Activated CD8-positive, alpha-beta memory T cell treated with anti-CD3 and anti-CD28 coated beads, Interleukin-2, amount 50 U/mL, for 48 hours (primary cell): ENCODE data around the gene PI4KB.

Source experiments
- DNase-seq: peaks from one replicate; pipeline ENCODE4 v3.0.0-alpha.2; 2020

PI4KB gene

DNA sequence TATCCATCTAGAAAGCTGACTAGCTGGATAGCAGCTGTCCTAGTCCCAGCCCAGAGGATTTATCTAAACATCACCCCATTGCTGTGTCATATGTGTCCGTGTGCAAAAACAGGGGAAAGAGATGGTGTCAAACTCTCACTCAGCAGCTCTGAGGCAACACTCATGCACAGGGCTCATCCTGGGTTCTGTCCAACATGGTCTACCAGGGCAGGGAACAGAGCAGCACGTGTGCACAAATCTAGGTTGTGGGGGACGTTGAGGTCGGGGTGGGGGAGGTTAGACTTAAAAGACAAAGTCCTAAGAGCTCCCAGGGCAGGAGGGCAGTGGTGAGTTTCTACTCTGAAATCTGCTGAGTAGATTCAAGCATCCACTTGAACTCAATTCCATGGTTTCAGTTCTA lies 16.2 kb downstream of the PI4KB start:
- no peak for DNase-seq

DNA sequence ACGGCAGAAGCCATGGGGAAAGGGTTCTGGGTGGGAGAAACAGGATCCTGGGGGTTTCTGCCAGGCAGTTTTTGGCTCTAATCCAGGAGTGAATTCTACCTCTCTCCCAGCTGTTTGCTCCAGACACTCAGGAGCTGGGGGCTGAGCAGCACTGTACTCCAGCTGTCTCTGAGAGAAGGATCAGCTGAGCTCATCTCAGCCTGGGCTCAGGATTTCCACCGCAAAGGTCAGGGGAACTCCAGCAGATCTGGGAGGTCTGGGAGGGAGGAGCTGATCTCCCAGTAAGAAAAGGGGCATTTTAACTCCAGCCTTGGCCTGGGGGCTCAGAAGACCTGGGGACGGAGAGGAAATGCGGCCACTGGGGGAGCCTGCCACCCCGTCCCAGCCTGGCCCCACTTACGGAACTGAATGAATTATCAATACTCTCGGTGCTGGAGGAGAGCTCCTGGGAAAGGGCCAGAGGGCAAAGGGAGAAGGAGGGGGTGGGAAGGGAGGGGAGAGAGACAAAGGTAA lies 17.3 kb downstream of the PI4KB start:
- DNase-seq: no peak

DNA sequence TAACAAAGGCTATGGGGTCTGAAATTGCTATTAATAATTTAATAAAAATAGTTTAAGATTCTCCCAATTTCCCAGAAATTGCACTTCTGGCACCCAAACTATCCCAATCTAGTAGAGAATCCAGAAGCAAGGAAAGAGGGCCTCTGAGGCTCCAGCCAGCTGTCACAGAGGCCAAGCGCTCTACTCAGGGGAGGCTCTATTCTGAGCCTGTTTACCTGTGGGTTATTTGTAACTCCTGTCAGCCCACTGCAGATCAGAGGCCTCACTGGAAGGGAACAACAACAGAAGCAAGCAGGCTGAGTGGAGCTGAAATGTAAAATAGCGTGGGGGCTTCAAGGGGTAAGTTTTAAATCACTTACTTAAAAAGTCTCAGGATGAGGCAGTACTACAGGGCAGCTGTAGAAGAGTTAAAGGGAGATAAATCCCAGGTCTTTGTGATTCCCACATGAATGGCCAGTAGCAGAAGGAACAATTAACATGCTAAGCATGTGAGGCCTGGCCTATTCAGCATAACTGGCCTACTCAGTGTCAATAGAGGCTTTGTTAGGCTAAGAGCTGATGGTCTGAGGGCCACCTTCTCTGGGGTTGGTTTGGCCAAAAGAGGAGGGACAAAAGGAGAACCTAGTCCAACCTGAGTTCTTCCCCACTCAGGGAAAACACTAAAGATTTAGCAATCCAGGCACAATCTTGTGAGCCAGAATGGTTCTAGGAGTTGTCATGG lies 32.3 kb downstream of the PI4KB start:
- no peak for DNase-seq

DNA sequence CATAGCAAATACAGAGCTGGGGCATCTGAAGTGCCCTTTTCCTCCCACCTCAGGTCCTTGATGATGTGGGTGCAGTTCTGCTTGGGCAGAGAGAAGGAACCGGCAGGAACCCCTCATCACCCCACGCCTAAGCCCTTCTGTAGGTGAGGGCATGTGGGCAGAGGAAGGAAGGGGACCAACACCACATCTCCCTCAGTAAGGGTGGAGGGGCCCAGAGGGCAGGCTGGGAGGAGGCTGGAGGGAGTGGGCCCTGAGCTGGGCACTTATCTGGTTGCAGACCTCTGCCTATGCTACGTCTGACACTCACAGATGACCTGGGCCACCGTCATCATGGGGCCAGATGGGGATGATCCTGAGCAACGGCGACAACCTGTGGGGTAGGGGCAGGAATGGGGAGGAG lies 34.1 kb downstream of the PI4KB start:
- no peak for DNase-seq

DNA sequence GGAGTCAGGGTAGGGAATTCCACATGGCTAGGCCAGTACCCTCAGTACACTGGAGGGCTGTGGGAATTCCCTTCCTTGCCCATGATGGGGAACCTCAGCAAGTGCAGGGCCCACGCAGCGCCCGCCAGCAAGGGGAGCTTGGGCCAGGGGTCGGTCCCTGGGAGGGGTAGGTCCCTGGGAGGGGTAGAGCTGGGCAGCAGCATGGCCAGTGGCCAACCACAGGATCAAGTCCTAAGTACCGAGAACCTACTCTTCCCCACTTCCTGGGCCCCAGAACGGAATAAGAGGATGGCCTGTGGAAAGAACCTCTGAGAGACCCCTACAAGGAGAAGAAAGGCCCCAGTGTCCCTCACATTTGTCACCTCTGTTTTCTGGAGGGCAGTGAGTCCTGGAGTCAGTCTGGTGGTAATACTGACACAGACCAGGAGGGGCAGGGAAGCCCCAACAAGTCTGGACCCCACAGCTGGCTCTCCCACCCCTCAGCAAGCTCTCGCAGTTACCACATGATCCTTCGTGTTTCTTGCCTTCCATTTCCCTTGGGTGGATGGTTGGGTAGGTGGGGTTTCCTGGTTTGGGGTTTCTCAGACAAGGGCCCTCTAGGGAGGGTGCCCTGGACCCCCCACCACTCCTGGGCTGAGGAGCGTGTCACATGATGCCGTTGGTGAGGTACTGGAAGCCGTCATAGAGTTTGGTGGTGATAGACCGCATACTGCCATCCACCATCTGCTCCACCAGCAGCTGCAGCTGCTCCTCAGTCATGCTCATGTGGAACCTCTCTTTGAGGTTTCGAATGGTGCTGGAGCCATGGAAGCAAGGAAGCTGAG lies 34.8 kb downstream of the PI4KB start:
- no peak for DNase-seq

DNA sequence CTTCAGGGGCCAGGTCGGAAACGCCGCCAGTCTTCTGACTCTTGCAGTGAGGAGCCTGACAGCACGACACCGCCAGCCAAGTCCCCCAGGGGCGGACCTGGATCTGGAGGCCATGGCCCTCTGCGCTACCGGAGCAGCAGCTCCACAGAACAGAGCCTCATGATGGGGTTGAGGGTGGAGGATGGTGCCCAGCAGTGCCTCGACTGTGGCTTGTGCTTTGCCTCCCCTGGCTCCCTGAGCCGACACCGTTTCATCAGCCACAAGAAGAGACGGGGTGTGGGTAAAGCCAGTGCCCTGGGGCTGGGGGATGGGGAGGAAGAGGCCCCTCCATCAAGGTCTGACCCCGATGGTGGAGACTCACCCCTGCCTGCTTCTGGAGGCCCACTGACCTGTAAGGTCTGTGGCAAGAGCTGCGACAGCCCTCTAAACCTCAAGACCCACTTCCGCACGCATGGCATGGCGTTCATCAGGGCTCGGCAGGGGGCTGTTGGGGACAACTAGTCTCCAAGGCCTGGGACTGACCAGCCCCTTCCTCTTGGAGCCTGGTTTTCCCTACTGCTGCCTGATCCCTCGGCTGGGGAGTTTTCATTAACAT lies 36.4 kb downstream of the PI4KB start:
- DNase-seq: no peak

DNA sequence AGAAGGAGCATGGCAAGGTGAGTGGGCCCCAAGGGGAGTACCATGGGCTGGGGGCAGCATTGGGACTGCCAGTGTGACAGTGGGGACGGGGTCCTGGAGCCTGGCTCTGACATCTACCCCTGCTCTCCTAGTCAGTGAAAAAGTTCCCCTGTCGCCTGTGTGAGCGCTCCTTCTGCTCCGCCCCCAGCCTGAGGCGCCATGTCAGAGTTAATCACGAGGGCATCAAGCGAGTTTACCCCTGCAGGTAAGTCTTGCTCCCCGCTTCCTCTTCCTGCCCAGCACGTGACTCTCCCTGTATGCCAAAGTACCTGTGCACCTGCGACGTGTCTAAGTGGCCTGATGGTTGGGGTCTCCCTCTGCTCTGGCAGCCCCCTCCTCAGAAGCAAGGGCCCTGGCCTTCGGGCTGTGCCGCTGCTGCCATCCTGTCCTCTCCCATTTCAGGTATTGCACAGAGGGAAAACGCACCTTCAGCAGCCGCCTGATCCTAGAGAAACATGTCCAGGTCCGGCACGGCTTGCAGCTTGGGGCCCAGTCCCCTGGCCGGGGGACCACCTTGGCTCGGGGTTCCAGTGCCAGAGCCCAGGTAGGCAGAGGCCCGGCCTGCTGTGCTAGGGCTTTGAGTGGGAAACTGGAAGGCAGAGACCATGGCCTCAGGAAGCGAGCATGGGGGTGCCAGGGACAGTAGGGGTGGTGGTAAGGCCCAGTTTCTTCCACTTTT lies 37.1 kb downstream of the PI4KB start:
- DNase-seq: no peak

DNA sequence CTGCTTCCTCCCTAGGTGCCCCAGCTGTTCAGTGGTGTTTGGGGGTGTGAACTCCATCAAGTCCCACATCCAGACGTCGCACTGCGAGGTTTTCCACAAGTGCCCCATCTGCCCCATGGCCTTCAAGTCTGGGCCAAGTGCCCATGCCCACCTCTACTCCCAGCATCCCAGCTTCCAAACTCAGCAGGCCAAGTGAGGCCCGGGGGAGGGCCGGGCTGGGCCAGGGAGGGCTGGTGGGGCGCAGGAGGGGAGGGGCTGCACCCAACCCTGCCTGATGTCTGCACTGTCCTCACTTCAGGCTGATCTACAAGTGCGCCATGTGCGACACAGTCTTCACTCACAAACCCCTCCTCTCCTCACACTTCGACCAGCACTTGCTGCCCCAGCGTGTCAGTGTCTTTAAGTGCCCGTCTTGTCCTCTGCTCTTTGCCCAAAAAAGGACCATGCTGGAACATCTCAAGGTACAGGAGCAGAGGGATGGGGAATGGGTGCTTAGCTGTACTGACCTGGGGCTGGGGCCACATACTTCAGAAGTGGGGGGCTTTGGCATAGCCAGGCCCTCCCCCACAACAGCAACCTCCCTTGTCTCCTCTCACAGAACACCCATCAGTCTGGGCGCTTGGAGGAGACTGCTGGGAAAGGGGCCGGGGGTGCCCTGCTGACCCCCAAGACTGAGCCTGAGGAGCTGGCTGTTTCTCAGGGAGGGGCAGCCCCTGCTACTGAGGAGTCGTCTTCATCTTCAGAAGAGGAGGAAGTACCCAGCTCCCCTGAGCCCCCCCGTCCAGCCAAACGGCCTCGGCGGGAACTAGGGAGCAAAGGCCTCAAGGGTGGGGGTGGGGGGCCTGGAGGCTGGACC lies 37.9 kb downstream of the PI4KB start:
- DNase-seq: no peak

DNA sequence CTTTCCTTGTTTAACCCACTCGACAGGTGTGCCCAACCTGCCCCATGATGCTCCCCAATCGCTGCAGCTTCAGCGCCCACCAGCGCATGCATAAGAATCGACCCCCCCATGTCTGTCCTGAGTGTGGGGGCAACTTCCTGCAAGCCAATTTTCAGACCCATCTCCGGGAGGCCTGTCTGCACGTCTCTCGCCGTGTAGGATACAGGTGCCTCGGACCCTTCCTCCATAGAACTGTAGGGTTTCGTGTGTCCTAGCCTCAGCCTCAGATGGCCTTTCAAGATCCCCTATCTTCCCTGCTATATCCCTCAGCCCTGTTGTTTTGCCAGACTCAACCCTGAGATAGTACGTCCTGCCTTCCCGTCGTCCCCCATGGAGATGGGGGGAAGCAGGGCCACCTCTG lies 38.7 kb downstream of the PI4KB start:
- DNase-seq: no peak

DNA sequence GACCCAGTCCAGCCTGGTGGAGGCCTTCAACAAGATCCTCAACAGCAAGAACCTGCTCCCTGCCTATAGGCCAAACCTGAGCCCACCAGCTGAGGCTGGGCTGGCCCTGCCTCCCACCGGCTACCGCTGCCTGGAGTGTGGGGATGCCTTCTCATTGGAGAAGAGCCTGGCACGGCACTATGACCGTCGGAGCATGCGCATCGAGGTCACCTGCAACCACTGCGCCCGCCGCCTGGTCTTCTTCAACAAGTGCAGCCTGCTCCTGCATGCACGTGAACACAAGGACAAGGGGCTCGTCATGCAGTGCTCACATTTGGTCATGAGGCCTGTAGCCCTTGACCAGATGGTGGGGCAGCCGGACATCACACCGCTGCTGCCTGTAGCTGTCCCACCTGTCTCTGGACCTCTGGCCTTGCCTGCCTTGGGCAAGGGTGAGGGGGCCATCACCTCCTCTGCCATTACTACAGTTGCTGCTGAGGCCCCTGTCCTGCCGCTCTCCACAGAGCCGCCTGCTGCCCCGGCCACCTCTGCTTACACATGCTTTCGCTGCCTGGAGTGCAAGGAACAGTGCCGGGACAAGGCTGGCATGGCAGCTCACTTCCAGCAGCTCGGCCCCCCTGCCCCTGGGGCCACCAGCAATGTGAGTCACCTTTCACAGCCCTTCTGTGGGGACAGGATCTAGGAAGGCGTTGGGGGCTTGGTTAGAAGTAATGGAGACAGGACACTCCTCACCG lies 39.3 kb downstream of the PI4KB start:
- no peak for DNase-seq

DNA sequence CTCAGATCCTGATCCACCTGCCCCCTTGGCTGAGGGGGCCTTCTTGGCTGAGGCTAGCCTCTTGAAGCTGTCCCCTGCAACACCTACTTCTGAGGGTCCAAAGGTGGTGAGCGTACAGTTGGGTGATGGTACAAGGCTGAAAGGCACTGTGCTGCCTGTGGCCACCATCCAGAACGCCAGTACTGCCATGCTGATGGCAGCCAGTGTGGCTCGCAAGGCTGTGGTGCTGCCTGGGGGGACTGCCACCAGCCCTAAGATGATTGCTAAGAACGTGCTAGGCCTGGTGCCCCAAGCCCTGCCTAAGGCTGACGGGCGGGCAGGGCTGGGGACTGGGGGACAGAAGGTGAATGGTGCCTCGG lies 39.9 kb downstream of the PI4KB start:
- DNase-seq: no peak

DNA sequence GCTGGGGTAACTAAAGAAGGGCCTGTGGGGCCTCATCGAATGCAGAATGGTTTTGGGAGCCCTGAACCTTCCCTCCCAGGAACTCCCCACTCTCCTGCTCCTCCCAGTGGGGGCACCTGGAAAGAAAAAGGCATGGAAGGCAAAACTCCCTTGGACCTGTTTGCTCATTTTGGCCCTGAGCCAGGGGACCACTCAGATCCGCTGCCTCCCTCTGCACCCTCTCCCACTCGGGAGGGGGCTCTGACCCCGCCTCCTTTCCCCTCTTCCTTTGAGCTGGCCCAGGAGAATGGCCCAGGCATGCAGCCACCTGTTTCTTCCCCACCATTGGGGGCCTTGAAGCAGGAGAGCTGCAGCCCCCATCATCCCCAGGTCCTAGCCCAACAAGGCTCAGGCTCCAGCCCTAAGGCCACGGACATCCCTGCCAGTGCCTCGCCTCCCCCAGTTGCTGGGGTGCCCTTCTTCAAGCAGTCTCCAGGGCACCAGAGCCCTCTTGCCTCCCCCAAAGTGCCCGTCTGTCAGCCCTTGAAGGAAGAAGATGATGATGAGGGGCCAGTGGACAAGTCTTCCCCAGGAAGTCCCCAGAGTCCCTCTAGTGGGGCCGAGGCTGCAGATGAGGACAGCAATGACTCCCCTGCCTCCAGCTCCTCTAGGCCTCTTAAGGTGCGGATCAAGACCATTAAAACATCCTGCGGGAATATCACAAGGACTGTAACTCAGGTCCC lies 40.4 kb downstream of the PI4KB start:
- no peak for DNase-seq

DNA sequence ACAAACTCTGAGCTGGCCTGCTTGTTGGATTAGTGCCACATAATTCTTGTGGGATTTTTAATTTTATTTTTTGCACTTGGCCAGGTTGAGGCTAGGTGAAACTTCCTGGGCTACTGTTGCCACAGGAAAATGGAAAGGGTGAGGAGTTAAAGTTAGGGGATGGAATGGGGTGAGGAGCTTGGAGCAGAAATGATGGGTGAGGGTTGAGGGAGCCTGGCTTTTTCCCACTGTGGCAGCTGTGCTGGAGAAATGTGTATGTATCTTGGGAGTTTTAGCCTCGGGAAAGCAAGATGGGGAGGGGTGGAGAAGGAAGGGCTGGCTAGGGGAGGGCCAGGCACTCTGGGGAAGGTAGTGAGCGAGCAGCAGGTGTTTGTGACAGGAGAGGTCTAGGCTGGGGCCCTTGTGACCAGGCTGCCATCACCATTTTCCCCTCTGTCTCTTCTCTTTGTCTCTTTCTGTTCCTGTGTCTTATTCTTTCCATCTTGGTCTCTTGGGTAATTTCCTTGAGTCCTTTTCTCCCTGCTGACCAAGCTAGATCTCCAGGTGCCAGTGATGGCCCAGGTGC lies 43.1 kb downstream of the PI4KB start:
- no peak for DNase-seq

DNA sequence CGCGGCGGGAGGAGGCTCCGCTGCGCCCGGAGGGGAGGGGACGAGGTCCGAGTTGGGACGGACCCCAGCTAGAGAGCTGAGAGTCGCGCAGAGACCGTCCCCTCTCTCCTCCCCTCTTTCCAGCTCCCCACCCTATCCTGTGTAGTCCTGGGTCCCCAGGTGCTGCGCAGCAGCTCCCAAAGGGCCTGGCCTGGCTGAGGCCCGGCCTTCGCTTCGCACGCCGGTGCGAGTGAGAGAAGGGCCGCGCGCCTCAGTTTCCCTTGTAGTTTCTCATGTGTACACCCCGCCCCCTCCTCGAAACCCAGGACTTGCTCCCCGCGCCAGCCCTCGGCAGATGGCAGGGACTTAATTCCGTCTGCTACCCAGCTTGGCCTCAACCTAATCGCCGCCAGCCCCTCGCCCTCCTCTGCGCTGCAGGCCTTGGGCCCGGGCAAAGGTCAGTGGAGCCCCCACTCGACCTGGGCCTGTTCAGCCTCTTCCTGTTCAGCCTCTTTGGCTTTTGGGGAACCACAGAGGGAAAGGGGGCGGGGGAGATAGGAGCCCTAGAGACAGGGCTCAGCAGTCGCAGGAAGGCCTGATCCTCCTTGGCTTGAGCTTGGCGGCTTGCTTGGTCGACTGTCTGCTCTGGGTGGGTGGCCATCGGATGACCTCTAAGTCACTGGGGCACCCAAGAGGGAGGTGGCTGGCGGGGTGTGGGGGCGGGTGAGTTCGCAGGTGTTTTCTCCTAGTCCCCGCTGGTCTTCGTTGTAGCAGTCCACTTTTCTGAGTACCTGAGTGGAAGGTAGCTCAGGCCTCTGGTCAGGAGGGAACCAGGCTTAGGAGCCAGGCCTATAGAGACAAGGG lies 44.1 kb downstream of the PI4KB start:
- peak; percentile 71 for DNase-seq

DNA sequence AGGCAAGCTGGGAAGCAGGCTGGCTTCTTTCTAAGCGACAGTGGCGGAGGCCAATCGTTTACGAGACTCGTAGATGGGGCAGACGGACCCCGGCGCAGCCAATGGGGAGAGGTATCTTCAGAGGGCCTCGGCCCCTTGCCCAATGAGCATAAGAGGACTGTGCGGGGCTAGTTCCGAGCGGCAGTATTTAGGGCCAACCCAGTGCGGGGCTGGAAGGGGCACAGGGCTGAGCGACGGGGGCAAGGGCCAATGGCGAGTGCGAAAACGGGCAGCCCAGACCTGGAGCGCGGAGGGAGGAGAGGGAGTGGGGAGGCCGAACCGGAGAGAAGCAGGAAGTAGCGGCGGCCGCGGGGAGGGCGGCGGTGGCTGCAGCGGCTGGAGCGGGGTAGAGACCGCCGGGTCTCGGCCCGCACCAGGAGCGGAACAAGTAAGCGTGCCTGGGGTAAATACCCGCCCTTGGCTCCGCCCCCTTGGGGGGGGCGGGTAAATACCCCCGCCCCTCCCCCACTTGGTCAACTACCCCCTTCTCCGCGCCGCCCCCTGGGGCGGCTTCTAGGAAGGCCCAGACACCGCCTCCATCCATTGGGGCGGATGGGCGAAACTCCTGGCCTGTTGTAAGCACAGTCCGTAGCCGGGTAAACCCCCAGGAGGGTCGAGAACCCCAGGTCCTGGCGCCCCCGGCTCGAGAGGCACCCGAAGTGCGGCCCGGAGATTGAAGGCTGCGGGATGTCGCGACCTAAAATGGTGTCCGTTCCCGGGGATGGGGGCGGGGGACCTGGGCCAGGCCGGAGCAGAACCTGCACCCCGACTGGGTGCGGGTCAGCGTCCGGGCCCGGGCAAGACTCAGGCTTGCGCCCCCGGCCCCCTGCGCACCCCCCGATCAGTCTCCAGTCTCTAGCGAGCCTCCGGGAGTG lies 45.0 kb downstream of the PI4KB start, which contains the start of gene ZNF687:
ZNF687 (plus strand) TSS at position 331 of the 914 bp plus-strand sequence. CDS start 3,993 bp downstream, outside the sequence.
- peak; percentile 97 for DNase-seq

DNA sequence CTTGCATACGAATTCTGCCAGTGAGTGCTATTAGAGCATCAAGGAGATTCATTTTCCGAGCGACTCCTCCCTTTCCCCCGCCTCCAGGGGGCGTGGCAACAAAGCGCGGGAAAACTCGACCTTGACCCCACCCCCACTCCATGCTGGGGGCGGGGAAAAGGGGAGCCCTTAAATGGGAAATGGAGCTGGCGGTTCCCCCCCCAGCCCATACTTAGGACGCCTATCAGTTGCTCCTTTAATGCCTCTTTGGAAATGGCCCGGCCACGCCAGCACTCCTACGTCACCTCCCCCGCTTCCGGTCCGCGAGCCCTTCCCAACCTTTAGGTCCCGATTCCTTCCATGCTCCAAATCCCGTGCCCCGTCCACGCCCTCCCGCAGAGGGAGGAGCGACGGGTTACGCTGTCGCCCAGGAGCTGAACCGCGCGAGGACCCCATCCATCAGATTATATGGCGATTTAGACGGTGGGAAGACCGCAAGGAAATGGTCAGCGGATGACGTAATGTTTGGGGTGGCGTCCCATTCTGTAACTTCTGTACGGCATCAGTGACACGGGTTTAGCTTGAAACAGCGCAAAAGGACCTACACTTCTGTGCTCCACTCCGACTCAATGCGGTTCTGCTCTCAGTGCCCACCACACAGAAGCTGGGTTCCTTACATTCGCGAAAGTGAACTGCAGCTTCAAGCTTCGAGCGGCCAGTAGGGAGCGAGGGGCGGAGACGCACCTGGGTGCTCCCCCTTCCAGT lies 45.8 kb downstream of the PI4KB start:
- peak; percentile 99 for DNase-seq

DNA sequence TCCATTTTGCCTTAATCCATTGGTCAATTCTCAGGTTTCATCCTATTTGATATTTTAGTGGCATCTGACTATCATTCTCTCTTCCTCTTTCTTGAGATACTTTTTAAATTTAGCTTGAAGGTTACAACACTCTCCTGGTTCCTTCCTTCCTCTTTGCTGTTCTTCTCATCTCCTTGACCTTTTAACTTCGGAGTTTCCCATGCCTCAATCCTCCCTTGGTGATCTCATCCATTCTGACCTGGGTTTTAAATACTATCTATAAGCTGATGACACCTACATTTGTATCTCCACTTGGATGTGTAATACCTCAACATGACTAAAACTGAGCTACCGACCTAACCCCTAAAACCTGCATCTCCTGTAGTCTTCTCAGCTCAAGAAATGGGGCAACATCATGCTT lies 50.0 kb downstream of the PI4KB start:
- no peak for DNase-seq
